Endodermal cell (in vitro differentiated cells): ENCODE results near the gene ADGRF1. TPM values are rescaled to one million over a fixed set of nuclear protein-coding genes. Genes with fewer than 3 reads are reported as not detected.

Experiments
- DNase-seq: peaks from one replicate; pipeline ENCODE4 v3.0.0-alpha.2; 2017
- H3K27ac ChIP-seq: 2 replicates; pipeline ENCODE4 v1.5.1; 2013; ENCODE audit warnings: mild to moderate bottlenecking, low read depth, low read length, moderate library complexity
- H3K27me3 ChIP-seq: 2 replicates; pipeline ENCODE4 v1.6.1; 2013; ENCODE audit warnings: mild to moderate bottlenecking, low read length, moderate library complexity; ENCODE audit not compliant: insufficient read depth, control insufficient read depth, poor library complexity, severe bottlenecking
- H3K36me3 ChIP-seq: 2 replicates; pipeline ENCODE4 v1.7.0; 2013; ENCODE audit warnings: mild to moderate bottlenecking, low read length, moderate library complexity; ENCODE audit not compliant: control insufficient read depth, insufficient read depth
- H3K4me1 ChIP-seq: one replicate; pipeline ENCODE4 v1.7.0; 2013; ENCODE audit warnings: low read length; ENCODE audit not compliant: control insufficient read depth, insufficient read depth
- H3K4me3 ChIP-seq: 2 replicates; pipeline ENCODE4 v1.5.1; 2013; ENCODE audit warnings: mild to moderate bottlenecking, low read length, moderate library complexity
- H3K9ac ChIP-seq: 2 replicates; pipeline ENCODE4 v1.6.1; 2013; ENCODE audit warnings: mild to moderate bottlenecking, low read length, moderate library complexity; ENCODE audit not compliant: poor library complexity, severe bottlenecking; ENCODE audit errors: extremely low read depth
- H3K9me3 ChIP-seq: 2 replicates; pipeline ENCODE4 v1.6.1; 2013; ENCODE audit warnings: mild to moderate bottlenecking, low read length, moderate library complexity; ENCODE audit not compliant: control insufficient read depth
- H3K27ac Mint-ChIP-seq: 2 replicates; pipeline ENCODE4 v1.8.0; 2020; ENCODE audit warnings: mixed read lengths
- H3K27me3 Mint-ChIP-seq: 2 replicates; pipeline ENCODE4 v1.8.0; 2021; ENCODE audit warnings: mild to moderate bottlenecking, mixed read lengths; ENCODE audit not compliant: insufficient read depth
- H3K36me3 Mint-ChIP-seq: 2 replicates; pipeline ENCODE4 v1.8.0; 2020; ENCODE audit warnings: low read depth, mixed read lengths
- H3K4me1 Mint-ChIP-seq: 2 replicates; pipeline ENCODE4 v1.8.0; 2020; ENCODE audit warnings: mixed read lengths
- H3K4me3 Mint-ChIP-seq: 2 replicates; pipeline ENCODE4 v1.8.0; 2020; ENCODE audit warnings: mild to moderate bottlenecking, moderate library complexity, mixed read lengths
- H3K9me3 Mint-ChIP-seq: 2 replicates; pipeline ENCODE4 v1.8.0; 2020; ENCODE audit warnings: mild to moderate bottlenecking, mixed read lengths
- CTCF ChIP-seq: fragments of 200-600 bp; sonication (generic); conservative IDR thresholded peaks from 2 replicates; pipeline ENCODE4 v1.5.0; 2021; ENCODE audit warnings: antibody characterized with exemption, mild to moderate bottlenecking
- WGBS, 2 experiments: methylation state at CpG; one replicate each; pipeline versions ENCODE4 v1.1.5 to v1.1.7; 2013; ENCODE audit warnings: missing lambda C conversion rate in 2 of 2, mixed read lengths in 1 of 2; ENCODE audit not compliant: insufficient coverage in 1 of 2, insufficient read length in 1 of 2; 5-methylcytosine and 5-hydroxymethylcytosine counted together
- total RNA-seq, 2 donors: library from RNA; stranded (reverse); fragmentation: NEBNext Ultra II Directional in 1 of 2; extraction: Animal tissue kit (Norgen Biotek cat#: 25700) in 1 of 2; gene quantifications; 2 replicates in 1 of 2; 3 replicates in 1 of 2; pipeline ENCODE4 v1.2.1, GENCODE V29; 2021

ADGRF1 gene
- total RNA-seq, 2 donors from 2014 or later = not detected

GRCh38 chr6:47008397-47008763, 33.8 kb downstream of the ADGRF1 start:
- Mint-ChIP-seq H3K9me3 (no peaks in the 10 kb centered on the region), H3K36me3 (no peaks in the 10 kb centered on the region), H3K27ac (no peak overlapping the region), H3K4me3 (no peak overlapping the region), H3K4me1 (peaks cover 6% of the 10 kb centered on the region), H3K27me3 (no peaks in the 10 kb centered on the region)
- peaks cover 3% of the 10 kb centered on the region for H3K4me1 ChIP-seq
- H3K4me3 ChIP-seq = no peak overlapping the region
- no peak for DNase-seq
- no peaks in the 10 kb centered on the region for H3K9me3 ChIP-seq
- H3K27ac ChIP-seq = no peak overlapping the region
- H3K27me3 ChIP-seq = no peaks in the 10 kb centered on the region
- WGBS, 2 experiments = 92 to 94% methylated on average over 2 to 3 of the region's 3 CpGs
- no peak overlapping the region for H3K9ac ChIP-seq
- no peaks in the 10 kb centered on the region for H3K36me3 ChIP-seq
- TF ChIP-seq CTCF = no peak

GRCh38 chr6:47007657-47008396, 34.3 kb downstream of the ADGRF1 start:
- Histone ChIP-seq H3K9me3 (no peaks in the 10 kb centered on the region), H3K4me1 (peaks cover 3% of the 10 kb centered on the region), H3K27ac (no peak overlapping the region), H3K4me3 (no peak overlapping the region), H3K27me3 (no peaks in the 10 kb centered on the region), H3K36me3 (no peaks in the 10 kb centered on the region), H3K9ac (no peak overlapping the region)
- WGBS, 2 experiments = 61 to 64% methylated on average over 2 of the region's 3 CpGs
- Mint-ChIP-seq H3K27ac (no peak overlapping the region), H3K9me3 (no peaks in the 10 kb centered on the region), H3K4me1 (peaks cover 6% of the 10 kb centered on the region), H3K27me3 (no peaks in the 10 kb centered on the region), H3K4me3 (no peak overlapping the region), H3K36me3 (no peaks in the 10 kb centered on the region)
- peak; percentile 15 for TF ChIP-seq CTCF
- no peak for DNase-seq

GRCh38 chr6:47005486-47005885, 36.6 kb downstream of the ADGRF1 start:
- H3K9ac ChIP-seq = no peak overlapping the region
- Mint-ChIP-seq H3K4me1 (peaks cover 6% of the 10 kb centered on the region), H3K27ac (no peak overlapping the region), H3K4me3 (no peak overlapping the region), H3K27me3 (no peaks in the 10 kb centered on the region), H3K36me3 (no peaks in the 10 kb centered on the region), H3K9me3 (no peaks in the 10 kb centered on the region)
- H3K9me3 ChIP-seq = no peaks in the 10 kb centered on the region
- peaks cover 3% of the 10 kb centered on the region for H3K4me1 ChIP-seq
- no peaks in the 10 kb centered on the region for H3K36me3 ChIP-seq
- no peaks in the 10 kb centered on the region for H3K27me3 ChIP-seq
- WGBS, 2 experiments = 88% methylated on average over 1 of the region's 1 CpG; no CpG with 5 or more reads in 1 of the 2 experiments
- no peak for TF ChIP-seq CTCF
- H3K4me3 ChIP-seq = no peak overlapping the region
- no peak overlapping the region for H3K27ac ChIP-seq
- DNase-seq = no peak
